ENCODE results near the gene ABLIM2.

ABLIM2 gene

GRCh38 chr4:8177552-8177951, 18.9 kb upstream of the ABLIM2 start:
- DNase-seq (ENCODE audit: insufficient read length, low spot score), result no peak
- FAIRE-seq, result no peak

GRCh38 chr4:8176547-8177399, 18.2 kb upstream of the ABLIM2 start:
- FAIRE-seq (peak; percentile 58), DNase-seq (ENCODE audit: insufficient read length, low spot score) (peak; percentile 78)

GRCh38 chr4:8175686-8176085, 17.1 kb upstream of the ABLIM2 start:
- no peak for FAIRE-seq
- DNase-seq (ENCODE audit: insufficient read length, low spot score), result no peak

- DNase-seq (ENCODE audit: insufficient read length, low spot score) (no peak), FAIRE-seq (no peak)
Observed at GRCh38 chr4:8174970-8175369, 16.4 kb upstream of the ABLIM2 start.

- DNase-seq (ENCODE audit: insufficient read length, low spot score) (no peak), FAIRE-seq (no peak)
Observed at GRCh38 chr4:8173492-8174242, 15.1 kb upstream of the ABLIM2 start.

- DNase-seq (ENCODE audit: insufficient read length, low spot score), result no peak
- FAIRE-seq, result no peak
Observed at GRCh38 chr4:8171984-8172924, 13.6 kb upstream of the ABLIM2 start.

- FAIRE-seq (no peak), DNase-seq (ENCODE audit: insufficient read length, low spot score) (no peak)
Observed at GRCh38 chr4:8171266-8171665, 12.7 kb upstream of the ABLIM2 start.

- no peak for FAIRE-seq
- no peak for DNase-seq (ENCODE audit: insufficient read length, low spot score)
Observed at GRCh38 chr4:8170341-8170740, 11.7 kb upstream of the ABLIM2 start.

- DNase-seq (ENCODE audit: insufficient read length, low spot score), result no peak
- FAIRE-seq, result no peak
Observed at GRCh38 chr4:8169763-8170162, 11.2 kb upstream of the ABLIM2 start.

- no peak for FAIRE-seq
- DNase-seq (ENCODE audit: insufficient read length, low spot score), result no peak
Observed at GRCh38 chr4:8168832-8169598, 10.4 kb upstream of the ABLIM2 start.

- no peak for FAIRE-seq
- DNase-seq (ENCODE audit: insufficient read length, low spot score), result no peak
Observed at GRCh38 chr4:8168232-8168631, 9.6 kb upstream of the ABLIM2 start.

GRCh38 chr4:8167815-8168214, 9.2 kb upstream of the ABLIM2 start:
- DNase-seq (ENCODE audit: insufficient read length, low spot score), result no peak
- FAIRE-seq, result peak; percentile 54

- FAIRE-seq (no peak), DNase-seq (ENCODE audit: insufficient read length, low spot score) (no peak)
Observed at GRCh38 chr4:8167291-8167690, 8.7 kb upstream of the ABLIM2 start.

- no peak for DNase-seq (ENCODE audit: insufficient read length, low spot score)
- FAIRE-seq, result no peak
Observed at GRCh38 chr4:8165374-8165896, 6.8 kb upstream of the ABLIM2 start.

- DNase-seq (ENCODE audit: insufficient read length, low spot score), result no peak
- no peak for FAIRE-seq
Observed at GRCh38 chr4:8164687-8165086, 6.1 kb upstream of the ABLIM2 start.

GRCh38 chr4:8164194-8164565, 5.6 kb upstream of the ABLIM2 start:
- DNase-seq (ENCODE audit: insufficient read length, low spot score) (no peak), FAIRE-seq (no peak)

- FAIRE-seq (no peak), DNase-seq (ENCODE audit: insufficient read length, low spot score) (no peak)
Observed at GRCh38 chr4:8163436-8164193, 5.0 kb upstream of the ABLIM2 start.

- FAIRE-seq (no peak), DNase-seq (ENCODE audit: insufficient read length, low spot score) (no peak)
Observed at GRCh38 chr4:8163026-8163425, 4.4 kb upstream of the ABLIM2 start.

GRCh38 chr4:8162625-8163024, 4.0 kb upstream of the ABLIM2 start:
- FAIRE-seq (no peak), DNase-seq (ENCODE audit: insufficient read length, low spot score) (no peak)
